B cell (primary cell): ENCODE measurements around the gene C2orf92. TPM values are rescaled to one million over a fixed set of nuclear protein-coding genes. Genes with fewer than 3 reads are reported as not detected.

Experiments used
- ATAC-seq: fragments of 200-7000 bp; cut with Tn5 transposase; one replicate; pipeline ENCODE4 v1.10.0; 2021; ENCODE audit warnings: low read depth, mild to moderate bottlenecking, moderate number of reproducible peaks, moderate library complexity
- CTCF ChIA-PET: fragments of 350-600 bp; sonication (Branson Sonifier 250); formaldehyde crosslinking; loops from one replicate; lab custom pipeline; 2021; ENCODE audit warnings: antibody characterized with exemption, inconsistent platforms; lab: Charles Lee
- POLR2A ChIA-PET: fragments of 350-600 bp; sonication (Branson Sonifier 250); formaldehyde crosslinking; loops from one replicate; lab custom pipeline; 2021; ENCODE audit warnings: antibody characterized with exemption; lab: Charles Lee
- DNase-seq: peaks from one replicate; pipeline ENCODE4 v3.0.0; 2013
- H2AFZ ChIP-seq: 2 replicates; pipeline ENCODE4 v1.6.1; 2012; ENCODE audit warnings: mild to moderate bottlenecking, low read depth, low read length; ENCODE audit not compliant: insufficient read depth, poor library complexity, severe bottlenecking
- H3K27ac ChIP-seq, 2 donors: 1 replicate in 1 of 2; 2 replicates in 1 of 2; pipeline ENCODE4 v1.5.1; 2012 to 2013; ENCODE audit warnings: low read length in 2 of 2, mild to moderate bottlenecking in 2 of 2, moderate library complexity in 1 of 2
- H3K27me3 ChIP-seq, 4 experiments: fragments of 200-600 bp in 1 of 4; sonication (generic) in 1 of 4; replicated peaks in 1 of 4; 1 replicate in 2 of 4; 2 replicates in 2 of 4; pipeline versions ENCODE4 v1.6.1 to v1.7.0; 2013 to 2016; ENCODE audit warnings: low read length in 3 of 4, mild to moderate bottlenecking in 2 of 4, mixed read lengths in 1 of 4, moderate library complexity in 1 of 4; ENCODE audit not compliant: insufficient read depth in 4 of 4, control insufficient read depth in 3 of 4; ENCODE audit errors: control extremely low read depth in 1 of 4
- H3K36me3 ChIP-seq, 2 experiments: replicated peaks in 1 of 2; 1 replicate in 1 of 2; 2 replicates in 1 of 2; pipeline versions ENCODE4 v1.6.1 to v1.7.1; 2013; ENCODE audit warnings: low read length in 1 of 2; ENCODE audit not compliant: insufficient read depth in 2 of 2, control insufficient read depth in 1 of 2; ENCODE audit errors: control extremely low read depth in 1 of 2, extremely low read depth in 1 of 2
- H3K4me1 ChIP-seq, 2 donors: fragments of 200-600 bp in 1 of 2; sonication (generic) in 1 of 2; 1 replicate in 1 of 2; 2 replicates in 1 of 2; pipeline versions ENCODE4 v1.5.1 to v1.6.1; 2013 to 2017; ENCODE audit warnings: low read length in 2 of 2; ENCODE audit not compliant: control insufficient read depth in 2 of 2, insufficient read depth in 2 of 2
- H3K4me2 ChIP-seq: replicated peaks from 2 replicates; pipeline ENCODE3; 2012; ENCODE audit warnings: mild to moderate bottlenecking, low read depth, low read length; ENCODE audit not compliant: poor library complexity, severe bottlenecking
- H3K4me3 ChIP-seq, 5 experiments: fragments of 200-600 bp in 1 of 5; sonication (generic) in 1 of 5; 1 replicate in 3 of 5; 2 replicates in 2 of 5; pipeline versions ENCODE4 v1.5.1 to v1.7.0; 2011 to 2016; ENCODE audit warnings: low read length in 4 of 5, mild to moderate bottlenecking in 4 of 5, low read depth in 2 of 5, control low read depth in 1 of 5, moderate library complexity in 1 of 5; ENCODE audit not compliant: insufficient read depth in 1 of 5; ENCODE audit errors: control extremely low read depth in 1 of 5, extremely low read depth in 1 of 5
- H3K79me2 ChIP-seq: fragments of 200-600 bp; sonication (generic); one replicate; pipeline ENCODE4 v1.6.0; 2016; ENCODE audit warnings: low read length; ENCODE audit not compliant: control insufficient read depth, insufficient read depth
- H3K9ac ChIP-seq: fragments of 200-600 bp; sonication (generic); 2 replicates; pipeline ENCODE4 v1.6.1; 2017; ENCODE audit warnings: mild to moderate bottlenecking, low read length, moderate library complexity
- H3K9me3 ChIP-seq, 3 donors: one replicate each; pipeline versions ENCODE4 v1.6.1 to v1.7.1; 2013; ENCODE audit warnings: low read length in 2 of 3; ENCODE audit not compliant: control insufficient read depth in 2 of 3, insufficient read depth in 1 of 3; ENCODE audit errors: control extremely low read depth in 1 of 3
- H4K20me1 ChIP-seq: 2 replicates; pipeline ENCODE4 v1.6.0; 2012; ENCODE audit warnings: mild to moderate bottlenecking, low read length; ENCODE audit not compliant: insufficient read depth, control insufficient read depth, poor library complexity, severe bottlenecking
- H3K27ac Mint-ChIP-seq: one replicate; pipeline ENCODE4 v1.8.0; 2021; ENCODE audit warnings: mixed read lengths
- H3K27me3 Mint-ChIP-seq: one replicate; pipeline ENCODE4 v1.8.0; 2021; ENCODE audit warnings: mixed read lengths
- H3K4me1 Mint-ChIP-seq: one replicate; pipeline ENCODE4 v1.8.0; 2021; ENCODE audit warnings: mixed read lengths
- H3K4me3 Mint-ChIP-seq: one replicate; pipeline ENCODE4 v1.8.0; 2021; ENCODE audit warnings: mixed read lengths
- H3K9me3 Mint-ChIP-seq: one replicate; pipeline ENCODE4 v1.8.0; 2022; ENCODE audit warnings: mixed read lengths; ENCODE audit not compliant: insufficient read depth
- CTCF ChIP-seq: fragments of 200-600 bp; IDR thresholded peaks from one replicate; pipeline ENCODE4 v1.8.0; 2022; ENCODE audit warnings: antibody characterized with exemption, mild to moderate bottlenecking
- EZH2 ChIP-seq: IDR thresholded peaks from 2 replicates; pipeline ENCODE4 v1.6.1; 2012; ENCODE audit warnings: borderline replicate concordance, low read depth, mild to moderate bottlenecking, moderate library complexity, low read length; ENCODE audit not compliant: insufficient read depth, poor library complexity, severe bottlenecking
- WGBS: methylation state at CpG from one replicate; pipeline ENCODE4 v1.1.5; 2013; ENCODE audit warnings: missing lambda C conversion rate; ENCODE audit not compliant: insufficient coverage; 5-methylcytosine and 5-hydroxymethylcytosine counted together
- intact Hi-C: fragments of 100-400 bp; cut with micrococcal nuclease; formaldehyde crosslinking; loops from one replicate; pipeline ENCODE4 v1.10.0; 2022
- polyA plus RNA-seq: library from polyadenylated mRNA; depleted of rRNA; stranded (reverse); fragments of >200 nt; gene quantifications from 2 replicates; pipeline ENCODE4 v1.2.3, GENCODE V29; 2012
- total RNA-seq, 2 donors: library from RNA; stranded (reverse); fragments of 120-200 nt in 1 of 2; gene quantifications; 1 replicate in 1 of 2; 2 replicates in 1 of 2; pipeline versions ENCODE4 v1.2.3 to v1.2.4, GENCODE V29; 2013 to 2022

C2orf92 gene
- total and polyA plus RNA-seq, 2 donors (not counting 1 experiment from before 2014, with no cell fraction given): 15.3 to 18.9 TPM

GRCh38 chr2:97697252-97698235 is 28.0 kb downstream of the C2orf92 start:
- Histone ChIP-seq H4K20me1 (no peaks in the 10 kb centered on the region), H3K36me3 (no peaks in the 10 kb centered on the region), H3K9me3 (no peaks in the 10 kb centered on the region), H3K9ac (no peak overlapping the region), H3K27ac (no peak overlapping the region), H2AFZ (peak overlapping the region; percentile 47), H3K4me2 (peak overlapping the region; percentile 56), H3K4me3 (no peak overlapping the region), H3K4me1 (peaks cover 0 to 3% of the 10 kb centered on the region in 2 donors), H3K27me3 (no peaks in the 10 kb centered on the region), H3K79me2 (no peaks in the 10 kb centered on the region)
- ChIA-PET POLR2A (interaction anchor here (2.0 kb wide), 1 partner anchor 107 kb away, joined by 7 read pairs; no protein-coding TSS in a partner anchor), CTCF (interaction anchor here (0.6 to 7.1 kb wide), 18 partner anchors 11 to 1445 kb away, joined by 3 to 164 read pairs (median 5); partner anchors contain the start of genes ACTR1B, ANKRD36B, C2orf92 and COX5B)
- H3K4me3 Mint-ChIP-seq: peak overlapping the region; percentile 13
- no peaks in the 10 kb centered on the region for H3K27me3 Mint-ChIP-seq
- H3K9me3 Mint-ChIP-seq: no peaks in the 10 kb centered on the region
- peaks cover 5% of the 10 kb centered on the region for H3K4me1 Mint-ChIP-seq
- DNase-seq (peak; percentile 89), ATAC-seq (peak; percentile 91)
- intact Hi-C loops: loop anchor here (1.0 kb wide), 3 partner anchors 33 to 107 kb away; partner anchors contain the start of gene ACTR1B
- H3K27ac Mint-ChIP-seq: no peak overlapping the region
- WGBS: 33% methylated on average over 9 of the region's 14 CpGs
- no peak for TF ChIP-seq EZH2
- TF ChIP-seq CTCF: peak; percentile 98
